SK-MEL-5 (cell line): ENCODE results near the gene XPC. TPM values are rescaled to one million over a fixed set of nuclear protein-coding genes. Genes with fewer than 3 reads are reported as not detected.
A peak's percentile ranks its signal among the peaks of the same experiment; 100 is the strongest.
"Not testable (repeated sequence)": the region's sequence is repeated elsewhere in the genome, so short reads cannot be mapped to it uniquely, and the experiment has no call there.

Experiments
- DNase-seq: peaks from one replicate; pipeline ENCODE4 v3.0.0-alpha.2; 2016; ENCODE audit warnings: low read depth, low spot score
- in situ Hi-C: cut with HindIII; loops from 2 replicates; pipeline ENCODE4 v1.10.0; 2016; ENCODE audit warnings: low sequenced_read_pairs, high pct_unique_total_duplicates, low pct_unique_long_range_greater_than_20kb
- total RNA-seq: library from RNA; depleted of rRNA; stranded (reverse); fragments of >200 nt; shearing (Covaris generic); gene quantifications from 2 replicates; pipeline ENCODE4 v1.2.3, GENCODE V29; 2014

XPC gene
- total RNA-seq, 1 experiment from 2014 or later, result 25.9 TPM

- no peak for DNase-seq
- in situ Hi-C loops, result no loop called here
These were observed 46.3 kb downstream of the XPC start for GRCh38 chr3:14132120-14132519.

GRCh38 chr3:14131134-14131533 lies 47.3 kb downstream of the XPC start:
- in situ Hi-C loops, result no loop called here
- no peak for DNase-seq

GRCh38 chr3:14130707-14131106 lies 47.7 kb downstream of the XPC start:
- DNase-seq, result no peak
- in situ Hi-C loops, result no loop called here

GRCh38 chr3:14130230-14130629 lies 48.2 kb downstream of the XPC start:
- in situ Hi-C loops, result no loop called here
- no peak for DNase-seq

GRCh38 chr3:14129296-14129695 lies 49.1 kb downstream of the XPC start:
- in situ Hi-C loops, result no loop called here
- DNase-seq, result no peak

GRCh38 chr3:14128724-14129123 lies 49.7 kb downstream of the XPC start:
- no peak for DNase-seq
- in situ Hi-C loops, result no loop called here

GRCh38 chr3:14127516-14128161 lies 50.8 kb downstream of the XPC start:
- DNase-seq, result no peak
- in situ Hi-C loops, result no loop called here

- no peak for DNase-seq
- in situ Hi-C loops, result no loop called here
These were observed 51.4 kb downstream of the XPC start for GRCh38 chr3:14126887-14127505.

- no peak for DNase-seq
- in situ Hi-C loops, result no loop called here
These were observed 52.1 kb downstream of the XPC start for GRCh38 chr3:14126017-14126886.

- DNase-seq, result peak; percentile 48
- in situ Hi-C loops, result no loop called here
These were observed 53.0 kb downstream of the XPC start for GRCh38 chr3:14125193-14126016.

GRCh38 chr3:14124615-14125192 lies 53.7 kb downstream of the XPC start, which contains the start of the genes CHCHD4 and TMEM43:
Gene CHCHD4, minus strand, starts transcription at chr3:14124870. Its CDS starts 194 bp downstream, at chr3:14124676.
Gene TMEM43, plus strand, starts transcription at chr3:14125052. Its CDS starts 142 bp downstream, at chr3:14125194.
- DNase-seq, result peak; percentile 99
- in situ Hi-C loops, result no loop called here

GRCh38 chr3:14124223-14124614 lies 54.2 kb downstream of the XPC start:
- in situ Hi-C loops, result no loop called here
- DNase-seq, result peak; percentile 68

- in situ Hi-C loops, result no loop called here
These were observed 54.8 kb downstream of the XPC start for GRCh38 chr3:14123308-14124222.

GRCh38 chr3:14122301-14122700 lies 56.1 kb downstream of the XPC start:
- no peak for DNase-seq
- in situ Hi-C loops, result no loop called here

More at GRCh38 chr3:14123308-14124222, 54.8 kb downstream of the XPC start:
- DNase-seq, result no peak

- no peak for DNase-seq
- in situ Hi-C loops, result no loop called here
These were observed 56.5 kb downstream of the XPC start for GRCh38 chr3:14121859-14122258.

- DNase-seq, in situ Hi-C loops: not testable (repeated sequence)
These were observed 57.4 kb downstream of the XPC start for GRCh38 chr3:14120921-14121448.
